ENCODE results near the gene MAP1S. TPM values are rescaled to one million over a fixed set of nuclear protein-coding genes. Genes with fewer than 3 reads are reported as not detected.

MAP1S gene
- total and polyA plus RNA-seq, 8 donors = 28.3 to 82.2 (median 33.1) TPM

GRCh38 chr19:17751912-17752273 lies 32.6 kb downstream of the MAP1S start:
- intact Hi-C loops (cut with DNase I) = no loop called here
- Histone ChIP-seq H3K27me3 (no peaks in the 10 kb centered on the region), H3K27ac (peak overlapping the region in 1 of 2 donors; percentile 80), H3K9me3 (no peaks in the 10 kb centered on the region), H3K4me1 (peaks cover 4 to 79% of the 10 kb centered on the region in 2 donors), H3K36me3 (no peaks in the 10 kb centered on the region), H3K4me3 (peak overlapping the region in 1 of 2 donors; percentile 39)
- ATAC-seq (no peak), DNase-seq (no peak)
- no peak for TF ChIP-seq CTCF (IDR thresholded peaks at IDR 0.05)

- no peak overlapping the region for H3K27ac ChIP-seq
- intact Hi-C loops (cut with DNase I) = no loop called here
- H3K4me3 ChIP-seq = no peak overlapping the region
- no peaks in the 10 kb centered on the region for H3K27me3 ChIP-seq
- no peak for ATAC-seq
- no peaks in the 10 kb centered on the region for H3K36me3 ChIP-seq
- no peak for TF ChIP-seq CTCF (IDR thresholded peaks at IDR 0.05)
- peaks cover 0 to 69% of the 10 kb centered on the region in 2 donors for H3K4me1 ChIP-seq
- no peak for DNase-seq
- H3K9me3 ChIP-seq = no peaks in the 10 kb centered on the region
These were observed 33.8 kb downstream of the MAP1S start for GRCh38 chr19:17752865-17753639.

- no peak overlapping the region for H3K4me3 ChIP-seq
- no peak for ATAC-seq
These were observed 34.7 kb downstream of the MAP1S start for GRCh38 chr19:17753976-17754375.

GRCh38 chr19:17754634-17755442 lies 35.6 kb downstream of the MAP1S start:
- no peak for ATAC-seq

More at GRCh38 chr19:17753976-17754375, 34.7 kb downstream of the MAP1S start:
- Histone ChIP-seq H3K27ac (no peak overlapping the region), H3K4me1 (peaks cover 0 to 60% of the 10 kb centered on the region in 2 donors), H3K36me3 (no peaks in the 10 kb centered on the region), H3K9me3 (no peaks in the 10 kb centered on the region), H3K27me3 (no peaks in the 10 kb centered on the region)
- no peak for DNase-seq
- intact Hi-C loops (cut with DNase I) = no loop called here
- TF ChIP-seq CTCF (IDR thresholded peaks at IDR 0.05) = no peak

More at GRCh38 chr19:17754634-17755442, 35.6 kb downstream of the MAP1S start:
- Histone ChIP-seq H3K36me3 (no peaks in the 10 kb centered on the region), H3K27ac (no peak overlapping the region), H3K9me3 (no peaks in the 10 kb centered on the region), H3K4me3 (no peak overlapping the region), H3K27me3 (no peaks in the 10 kb centered on the region), H3K4me1 (peaks cover 0 to 51% of the 10 kb centered on the region in 2 donors)
- TF ChIP-seq CTCF (IDR thresholded peaks at IDR 0.05) = no peak
- DNase-seq = no peak
- intact Hi-C loops (cut with DNase I) = no loop called here

Measured in left lung (tissue), 10 donors.